Stimulated activated memory B cell treated with anti-CD40 and anti-IgM and Interleukin-4, amounts not matched to agents 10 μg/mL and 1 μg/mL and 100 μg/mL, for 72 hours (primary cell): ENCODE results near the gene RPS29.
"Not testable (repeated sequence)": the region's sequence is repeated elsewhere in the genome, so short reads cannot be mapped to it uniquely, and the experiment has no call there.

Experiments
- ATAC-seq: fragments of 150-1000 bp; cut with Tn5 transposase; 2 replicates; pipeline ENCODE4 v1.10.0; 2021
- H3K27ac Mint-ChIP-seq: one replicate; pipeline ENCODE4 v1.8.0; 2022; ENCODE audit warnings: mild to moderate bottlenecking, mixed read lengths
- H3K27me3 Mint-ChIP-seq: one replicate; pipeline ENCODE4 v1.8.0; 2022; ENCODE audit warnings: mixed read lengths
- H3K36me3 Mint-ChIP-seq: one replicate; pipeline ENCODE4 v1.8.0; 2022; ENCODE audit warnings: mixed read lengths
- H3K4me1 Mint-ChIP-seq: one replicate; pipeline ENCODE4 v1.8.0; 2022; ENCODE audit warnings: mixed read lengths
- H3K4me3 Mint-ChIP-seq: one replicate; pipeline ENCODE4 v1.8.0; 2022; ENCODE audit warnings: mild to moderate bottlenecking, moderate library complexity, mixed read lengths
- H3K9me3 Mint-ChIP-seq: one replicate; pipeline ENCODE4 v1.8.0; 2022; ENCODE audit warnings: mixed read lengths

The RPS29 gene

DNA sequence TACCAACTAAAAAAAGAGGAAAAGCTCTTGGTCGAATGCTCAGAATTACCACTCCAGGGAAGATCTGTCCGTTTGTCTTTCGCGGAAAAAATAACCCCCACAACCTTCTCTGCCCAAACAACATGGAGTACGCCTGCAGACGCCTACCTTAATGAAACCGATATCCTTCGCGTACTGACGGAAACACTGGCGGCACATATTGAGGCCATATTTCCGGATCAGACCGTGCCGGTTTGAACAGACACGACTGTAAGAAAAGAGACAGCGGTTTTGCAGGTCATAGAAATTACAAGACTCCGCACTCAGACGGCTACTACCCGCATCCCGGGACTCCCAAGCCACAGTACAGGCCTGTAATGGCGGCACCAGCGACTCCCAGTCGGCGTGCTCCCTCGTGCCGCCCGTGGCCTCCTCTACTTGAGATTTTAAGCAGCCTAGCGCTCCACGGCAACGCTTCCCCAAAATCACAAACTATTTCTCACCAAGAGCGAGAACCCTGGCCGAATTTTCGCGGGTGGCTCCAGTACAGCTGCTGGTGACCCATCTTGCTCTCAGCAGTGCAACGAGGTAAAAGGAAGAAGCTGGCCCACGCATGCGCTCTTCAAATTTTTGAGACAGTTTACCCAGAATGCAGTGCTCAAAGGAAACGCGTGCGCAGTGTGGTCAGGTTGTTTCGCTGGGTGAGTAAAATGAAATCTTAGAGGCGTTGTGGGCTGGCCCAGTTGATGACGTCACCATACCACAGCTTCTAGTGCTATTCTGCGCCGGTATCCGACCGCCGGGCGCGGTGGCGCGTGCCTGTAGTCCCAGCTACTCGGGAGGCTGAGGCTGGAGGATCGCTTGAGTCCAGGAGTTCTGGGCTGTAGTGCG lies at the start of gene RPS29:
RPS29 (minus strand) TSS at position 578 of the 870 bp plus-strand sequence; CDS start at position 544, 34 bp downstream.
- Mint-ChIP-seq H3K27me3 (no peaks in the 10 kb centered on the region), H3K27ac (peak within 1 kb of the TSS; percentile 99), H3K9me3 (no peaks in the 10 kb centered on the region), H3K36me3 (peaks cover 50% of the 10 kb centered on the region), H3K4me1 (peaks cover 38% of the 10 kb centered on the region), H3K4me3 (peak within 1 kb of the TSS; percentile 98)
- peak; percentile 97 for ATAC-seq

DNA sequence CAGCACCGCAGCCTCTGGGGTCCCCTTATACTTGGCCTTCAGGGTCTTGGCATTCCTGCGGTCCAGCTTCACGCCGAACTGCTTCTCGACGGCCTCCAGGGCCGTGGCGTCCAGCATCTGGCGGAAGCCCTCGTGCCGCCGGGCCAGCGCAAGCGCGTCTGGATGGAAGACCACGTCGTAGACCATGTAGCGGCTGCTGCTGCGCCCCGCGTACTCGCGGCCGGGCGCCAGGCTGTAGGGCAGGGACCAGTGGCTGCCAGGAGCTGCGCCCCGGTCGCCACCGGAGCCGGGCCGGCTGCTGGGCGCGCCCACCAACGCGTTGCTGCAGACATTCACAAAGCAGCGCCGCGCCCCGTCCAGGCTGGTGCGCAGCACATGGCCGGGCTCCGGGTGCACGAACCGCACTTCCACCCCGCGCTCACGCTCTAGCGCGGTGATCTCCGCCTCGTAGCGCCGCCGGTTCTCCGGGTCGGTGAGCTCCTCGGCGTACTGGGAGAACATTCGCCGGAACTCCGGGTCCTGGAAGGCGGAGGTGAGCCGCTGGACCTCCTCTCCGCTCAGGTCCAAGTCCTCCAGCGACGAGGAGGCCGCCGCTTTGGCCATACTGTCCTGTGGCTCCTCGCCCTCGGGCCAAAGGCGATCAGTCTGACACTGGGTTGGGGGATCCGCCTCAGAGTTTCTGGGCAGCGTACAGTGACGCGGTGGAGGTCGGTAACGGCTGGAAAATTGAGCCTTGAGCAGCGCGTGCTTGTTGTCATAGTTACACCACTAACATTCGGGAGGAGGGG lies 48.6 kb upstream of the RPS29 start, which contains the start of gene DNAAF2:
DNAAF2 (minus strand) TSS at position 698 of the 788 bp plus-strand sequence; CDS start at position 603, 95 bp downstream.
- Mint-ChIP-seq H3K9me3 (no peaks in the 10 kb centered on the region), H3K4me1 (peaks cover 57% of the 10 kb centered on the region), H3K27me3 (no peaks in the 10 kb centered on the region), H3K27ac (peak within 1 kb of the TSS; percentile 95), H3K36me3 (peaks cover 30% of the 10 kb centered on the region), H3K4me3 (peak within 1 kb of the TSS; percentile 93)
- ATAC-seq = peak; percentile 70

GRCh38 chr14:49633640-49634546 lies 47.7 kb upstream of the RPS29 start:
- H3K36me3 Mint-ChIP-seq = peaks cover 27% of the 10 kb centered on the region
- peak overlapping the region; percentile 95 for H3K27ac Mint-ChIP-seq
- no peaks in the 10 kb centered on the region for H3K9me3 Mint-ChIP-seq
- H3K4me1 Mint-ChIP-seq = peaks cover 56% of the 10 kb centered on the region
- ATAC-seq = peak; percentile 93
- H3K4me3 Mint-ChIP-seq = peak overlapping the region; percentile 93
- no peaks in the 10 kb centered on the region for H3K27me3 Mint-ChIP-seq

DNA sequence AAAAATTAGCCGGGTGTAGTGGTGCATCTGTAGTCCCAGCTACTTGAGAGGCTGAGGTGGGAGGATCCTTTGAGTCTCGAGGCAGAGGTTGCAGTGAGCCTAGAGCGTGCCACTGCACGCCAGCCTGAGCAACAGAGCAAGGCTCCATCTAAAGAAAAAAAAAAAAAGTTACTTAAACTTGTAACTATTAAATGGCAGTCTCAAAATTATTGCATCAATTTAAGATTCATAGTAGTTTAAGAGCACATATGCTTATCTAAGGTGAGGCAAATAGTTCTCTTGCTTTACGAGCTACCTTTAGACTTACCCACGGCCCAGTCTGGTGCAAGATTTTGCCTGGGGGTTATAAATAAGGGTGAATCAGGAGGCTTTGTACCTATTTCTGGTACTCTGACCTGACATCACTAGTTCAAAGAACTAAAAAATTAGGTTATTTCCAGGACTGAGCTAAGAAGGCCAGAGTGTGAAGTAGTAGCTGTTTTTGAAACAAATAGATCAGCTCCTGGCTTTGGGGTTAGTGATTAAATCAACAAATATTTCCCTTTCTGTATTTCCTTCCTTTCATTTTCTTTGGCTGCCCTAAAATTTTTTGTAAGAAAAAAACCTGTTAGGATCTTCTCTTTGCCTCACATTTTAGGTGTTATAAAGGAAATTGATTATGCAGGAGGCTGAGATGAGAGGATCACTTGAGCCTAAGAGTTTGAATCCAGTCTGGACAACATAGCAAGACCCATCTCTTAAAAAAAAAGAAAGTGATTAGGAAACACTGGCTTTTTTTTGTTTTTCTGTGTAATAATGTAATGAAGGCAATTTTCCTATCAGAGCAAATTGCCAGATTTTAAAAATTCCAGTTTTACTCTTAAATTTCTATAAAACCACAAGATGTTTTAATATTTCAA lies 38.0 kb upstream of the RPS29 start:
- H3K4me3 Mint-ChIP-seq = peak overlapping the region; percentile 47
- H3K27me3 Mint-ChIP-seq = no peaks in the 10 kb centered on the region
- no peak for ATAC-seq
- H3K4me1 Mint-ChIP-seq = peaks cover 39% of the 10 kb centered on the region
- peaks cover 15% of the 10 kb centered on the region for H3K36me3 Mint-ChIP-seq
- H3K9me3 Mint-ChIP-seq = no peaks in the 10 kb centered on the region
- peak overlapping the region; percentile 22 for H3K27ac Mint-ChIP-seq

DNA sequence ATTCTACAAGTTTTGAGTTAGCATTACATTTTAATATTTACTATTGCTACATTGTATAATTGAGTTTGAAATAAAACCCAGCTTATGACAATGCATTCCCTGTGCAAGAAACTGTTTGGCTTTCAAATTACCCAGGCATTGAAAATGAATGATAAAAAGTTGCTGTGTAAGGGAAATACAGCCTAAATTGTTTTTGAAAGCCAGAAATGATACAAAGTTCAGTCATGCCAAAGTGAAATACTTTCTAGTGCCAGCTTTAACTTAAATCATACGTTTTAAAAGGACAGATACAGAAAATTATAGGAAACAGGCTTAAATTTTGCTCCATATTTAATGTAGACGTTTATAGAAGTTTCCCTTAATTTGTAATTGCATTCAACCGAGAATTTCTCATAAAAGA lies 37.2 kb upstream of the RPS29 start:
- Mint-ChIP-seq H3K9me3 (no peaks in the 10 kb centered on the region), H3K4me1 (peaks cover 42% of the 10 kb centered on the region), H3K4me3 (peak overlapping the region; percentile 47), H3K27ac (peak overlapping the region; percentile 22), H3K27me3 (no peaks in the 10 kb centered on the region), H3K36me3 (peaks cover 22% of the 10 kb centered on the region)
- no peak for ATAC-seq

- no peaks in the 10 kb centered on the region for H3K27me3 Mint-ChIP-seq
- H3K36me3 Mint-ChIP-seq = peaks cover 29% of the 10 kb centered on the region
- H3K4me1 Mint-ChIP-seq = peaks cover 47% of the 10 kb centered on the region
- peak overlapping the region; percentile 100 for H3K4me3 Mint-ChIP-seq
- H3K9me3 Mint-ChIP-seq = no peaks in the 10 kb centered on the region
- no peak for ATAC-seq
- peak overlapping the region; percentile 100 for H3K27ac Mint-ChIP-seq
Observed at GRCh38 chr14:49622022-49622607, 35.9 kb upstream of the RPS29 start.

DNA sequence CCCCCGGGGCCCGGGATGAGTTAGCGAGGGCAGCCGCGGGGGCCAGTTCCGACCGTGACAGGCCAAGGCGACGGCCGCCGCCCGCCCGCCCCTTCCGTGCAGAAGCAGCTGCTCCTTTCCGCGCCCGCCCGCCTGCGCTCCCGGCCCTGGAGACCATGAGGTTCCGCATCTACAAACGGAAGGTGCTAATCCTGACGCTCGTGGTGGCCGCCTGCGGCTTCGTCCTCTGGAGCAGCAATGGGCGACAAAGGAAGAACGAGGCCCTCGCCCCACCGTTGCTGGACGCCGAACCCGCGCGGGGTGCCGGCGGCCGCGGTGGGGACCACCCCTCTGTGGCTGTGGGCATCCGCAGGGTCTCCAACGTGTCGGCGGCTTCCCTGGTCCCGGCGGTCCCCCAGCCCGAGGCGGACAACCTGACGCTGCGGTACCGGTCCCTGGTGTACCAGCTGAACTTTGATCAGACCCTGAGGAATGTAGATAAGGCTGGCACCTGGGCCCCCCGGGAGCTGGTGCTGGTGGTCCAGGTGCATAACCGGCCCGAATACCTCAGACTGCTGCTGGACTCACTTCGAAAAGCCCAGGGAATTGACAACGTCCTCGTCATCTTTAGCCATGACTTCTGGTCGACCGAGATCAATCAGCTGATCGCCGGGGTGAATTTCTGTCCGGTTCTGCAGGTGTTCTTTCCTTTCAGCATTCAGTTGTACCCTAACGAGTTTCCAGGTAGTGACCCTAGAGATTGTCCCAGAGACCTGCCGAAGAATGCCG lies 35.1 kb upstream of the RPS29 start:
- Mint-ChIP-seq H3K4me1 (peaks cover 44% of the 10 kb centered on the region), H3K36me3 (peaks cover 32% of the 10 kb centered on the region), H3K27ac (peak overlapping the region; percentile 100), H3K9me3 (no peaks in the 10 kb centered on the region), H3K27me3 (no peaks in the 10 kb centered on the region), H3K4me3 (peak overlapping the region; percentile 100)
- peak; percentile 77 for ATAC-seq

DNA sequence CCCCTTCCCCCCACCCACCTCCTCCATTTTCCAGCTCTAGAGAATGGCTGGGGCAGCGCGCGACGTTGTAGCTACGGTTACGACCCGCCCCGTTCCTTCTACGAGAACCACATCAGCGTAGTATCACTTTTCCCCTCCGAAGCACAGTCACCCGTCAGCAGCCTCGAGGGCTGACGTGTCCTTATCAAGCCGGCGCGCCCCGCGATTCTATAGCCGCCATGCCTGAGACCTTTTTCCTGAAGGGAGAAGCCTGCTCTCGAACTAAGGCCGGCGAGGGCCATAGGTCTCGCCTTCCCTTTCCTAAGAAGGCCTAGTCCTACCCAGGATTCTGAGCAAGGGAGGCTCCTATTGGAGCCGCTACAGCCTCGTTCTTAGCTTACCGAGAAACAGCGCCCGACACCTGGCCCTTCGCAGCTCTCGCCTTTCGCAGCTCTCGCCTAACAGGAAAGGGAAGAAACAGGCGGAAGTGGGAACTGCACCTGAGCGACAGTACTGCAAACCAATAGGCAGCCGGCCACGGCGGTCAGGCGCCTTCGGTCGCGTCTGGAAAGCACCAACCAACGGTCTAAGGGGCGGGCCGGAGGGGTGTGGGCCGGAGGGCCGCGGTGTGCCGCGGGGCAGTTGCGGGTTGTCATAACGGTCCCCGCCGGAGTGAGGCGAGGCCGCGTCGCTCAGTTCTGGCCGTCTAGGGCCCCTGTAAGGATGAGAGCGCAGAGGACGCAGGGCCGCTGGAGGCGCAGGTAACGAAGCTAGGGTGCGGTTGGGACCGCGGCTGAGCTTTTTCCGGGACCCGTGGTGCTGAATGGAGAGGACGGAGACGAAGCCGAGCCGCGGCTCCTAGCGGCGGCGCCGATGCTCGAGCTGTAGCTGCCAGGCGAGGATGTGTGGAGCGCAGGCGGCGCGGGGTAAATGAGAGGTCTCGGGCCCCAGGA lies 34.3 kb upstream of the RPS29 start, which contains the start of the genes MGAT2 and RPL36AL:
MGAT2 (plus strand) TSS at position 618 of the 932 bp plus-strand sequence. CDS start 470 bp downstream, outside the sequence.
RPL36AL (minus strand) TSS at position 445 of the 932 bp plus-strand sequence. CDS start 1,522 bp downstream, outside the sequence.
- Mint-ChIP-seq H3K36me3 (peaks cover 37% of the 10 kb centered on the region), H3K9me3 (no peaks in the 10 kb centered on the region), H3K4me1 (peaks cover 44% of the 10 kb centered on the region), H3K27me3 (no peaks in the 10 kb centered on the region), H3K4me3 (peak within 1 kb of the TSS; percentile 100), H3K27ac (peak within 1 kb of the TSS; percentile 100)
- peak; percentile 98 for ATAC-seq

- Mint-ChIP-seq H3K27ac (peak overlapping the region; percentile 100), H3K4me1 (peaks cover 44% of the 10 kb centered on the region), H3K27me3 (no peaks in the 10 kb centered on the region), H3K4me3 (peak overlapping the region; percentile 100), H3K9me3 (no peaks in the 10 kb centered on the region), H3K36me3 (peaks cover 37% of the 10 kb centered on the region)
- no peak for ATAC-seq
Observed at GRCh38 chr14:49619730-49620129, 33.5 kb upstream of the RPS29 start.

GRCh38 chr14:49619273-49619672 lies 33.1 kb upstream of the RPS29 start:
- not testable (repeated sequence) for H3K9me3 Mint-ChIP-seq, ATAC-seq, H3K27me3 Mint-ChIP-seq
- Mint-ChIP-seq H3K27ac (peak overlapping the region; percentile 100), H3K4me1 (peaks cover 43% of the 10 kb centered on the region), H3K36me3 (peaks cover 37% of the 10 kb centered on the region), H3K4me3 (peak overlapping the region; percentile 100)

DNA sequence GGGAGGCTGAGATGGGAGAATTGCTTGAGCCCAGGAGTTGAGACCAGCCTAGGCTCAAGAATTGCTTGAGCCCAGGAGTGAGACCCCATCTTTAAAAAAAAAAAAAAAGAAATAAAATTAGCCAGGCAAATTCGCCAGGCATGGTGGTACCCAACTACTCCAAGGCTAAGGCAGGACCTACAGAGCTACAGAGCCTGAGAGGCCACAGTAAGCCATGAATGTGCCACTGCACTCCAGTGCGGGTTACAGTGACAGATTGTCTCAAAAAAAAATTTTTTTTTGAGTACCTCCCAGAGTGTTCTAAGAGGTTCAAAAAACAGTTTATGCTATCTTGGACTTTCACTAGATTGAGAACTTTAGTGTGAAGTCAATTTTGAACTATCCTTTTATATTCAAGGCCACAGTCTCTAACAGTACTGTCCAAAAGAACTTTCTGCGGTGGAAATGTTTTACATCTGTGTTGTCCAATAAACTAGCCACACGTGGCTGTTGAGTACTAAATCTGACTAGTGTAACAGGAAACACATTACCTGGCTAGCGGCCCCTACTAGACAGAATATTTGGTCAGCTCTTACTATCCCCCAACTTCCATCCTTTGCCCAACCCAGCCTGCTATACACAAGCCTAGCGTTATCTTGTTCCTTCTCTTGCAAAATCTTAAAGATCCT lies 31.8 kb upstream of the RPS29 start:
- Mint-ChIP-seq H3K36me3 (peaks cover 37% of the 10 kb centered on the region), H3K4me1 (peaks cover 32% of the 10 kb centered on the region), H3K27me3 (no peaks in the 10 kb centered on the region), H3K4me3 (no peak overlapping the region), H3K9me3 (no peaks in the 10 kb centered on the region), H3K27ac (peak overlapping the region; percentile 100)
- no peak for ATAC-seq
